PFSK-1 (cell line): ENCODE measurements around the gene TOGARAM2.

Experiments
- FOXP2 ChIP-seq: optimal IDR thresholded peaks from 2 replicates; pipeline ENCODE3; 2011; ENCODE audit warnings: borderline replicate concordance, control low read depth, inconsistent platforms; ENCODE audit not compliant: insufficient read depth; ENCODE audit errors: extremely low read length, extremely low read depth
- POLR2AphosphoS5 ChIP-seq: IDR thresholded peaks from 2 replicates; pipeline ENCODE4 v1.6.1; 2012; ENCODE audit warnings: low read depth, mild to moderate bottlenecking, control low read depth, low read length, moderate library complexity
- SIN3A ChIP-seq: IDR thresholded peaks from 2 replicates; pipeline ENCODE4 v1.6.1; 2012; ENCODE audit warnings: mild to moderate bottlenecking, low read length, moderate library complexity, borderline replicate concordance; ENCODE audit not compliant: insufficient read depth
- TAF1 ChIP-seq: IDR thresholded peaks from 2 replicates; pipeline ENCODE4 v1.6.1; 2012; ENCODE audit warnings: low read length, control low read depth, borderline replicate concordance; ENCODE audit not compliant: insufficient read depth
- TF ChIP-seq, protein P1 (sequence below), 2 experiments: IDR thresholded peaks; 2 replicates each; pipeline versions ENCODE4 v1.6.1 to v1.8.0; 2011 to 2012; ENCODE audit warnings: low read depth in 2 of 2, low read length in 2 of 2, control low read depth in 1 of 2, inconsistent platforms in 1 of 2, mild to moderate bottlenecking in 1 of 2, moderate library complexity in 1 of 2; ENCODE audit not compliant: insufficient read depth in 1 of 2

The TOGARAM2 gene

GRCh38 chr2:29070526-29070925 is 89.4 kb downstream of the TOGARAM2 start:
- TF ChIP-seq, protein P1, sequence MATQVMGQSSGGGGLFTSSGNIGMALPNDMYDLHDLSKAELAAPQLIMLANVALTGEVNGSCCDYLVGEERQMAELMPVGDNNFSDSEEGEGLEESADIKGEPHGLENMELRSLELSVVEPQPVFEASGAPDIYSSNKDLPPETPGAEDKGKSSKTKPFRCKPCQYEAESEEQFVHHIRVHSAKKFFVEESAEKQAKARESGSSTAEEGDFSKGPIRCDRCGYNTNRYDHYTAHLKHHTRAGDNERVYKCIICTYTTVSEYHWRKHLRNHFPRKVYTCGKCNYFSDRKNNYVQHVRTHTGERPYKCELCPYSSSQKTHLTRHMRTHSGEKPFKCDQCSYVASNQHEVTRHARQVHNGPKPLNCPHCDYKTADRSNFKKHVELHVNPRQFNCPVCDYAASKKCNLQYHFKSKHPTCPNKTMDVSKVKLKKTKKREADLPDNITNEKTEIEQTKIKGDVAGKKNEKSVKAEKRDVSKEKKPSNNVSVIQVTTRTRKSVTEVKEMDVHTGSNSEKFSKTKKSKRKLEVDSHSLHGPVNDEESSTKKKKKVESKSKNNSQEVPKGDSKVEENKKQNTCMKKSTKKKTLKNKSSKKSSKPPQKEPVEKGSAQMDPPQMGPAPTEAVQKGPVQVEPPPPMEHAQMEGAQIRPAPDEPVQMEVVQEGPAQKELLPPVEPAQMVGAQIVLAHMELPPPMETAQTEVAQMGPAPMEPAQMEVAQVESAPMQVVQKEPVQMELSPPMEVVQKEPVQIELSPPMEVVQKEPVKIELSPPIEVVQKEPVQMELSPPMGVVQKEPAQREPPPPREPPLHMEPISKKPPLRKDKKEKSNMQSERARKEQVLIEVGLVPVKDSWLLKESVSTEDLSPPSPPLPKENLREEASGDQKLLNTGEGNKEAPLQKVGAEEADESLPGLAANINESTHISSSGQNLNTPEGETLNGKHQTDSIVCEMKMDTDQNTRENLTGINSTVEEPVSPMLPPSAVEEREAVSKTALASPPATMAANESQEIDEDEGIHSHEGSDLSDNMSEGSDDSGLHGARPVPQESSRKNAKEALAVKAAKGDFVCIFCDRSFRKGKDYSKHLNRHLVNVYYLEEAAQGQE (IDR thresholded peaks at IDR 0.05; ENCODE audit: insufficient read depth in 1 of 2, low read depth in 2 of 2, low read length in 2 of 2): no peak
- no peak for TF ChIP-seq POLR2AphosphoS5
- no peak for TF ChIP-seq TAF1
- TF ChIP-seq SIN3A: no peak

GRCh38 chr2:29071032-29071975 is 90.2 kb downstream of the TOGARAM2 start:
- TF ChIP-seq FOXP2: no peak
- TF ChIP-seq, protein P1 (IDR thresholded peaks at IDR 0.05; ENCODE audit: insufficient read depth in 1 of 2, low read depth in 2 of 2, low read length in 2 of 2): no peak
- no peak for TF ChIP-seq SIN3A
- TF ChIP-seq POLR2AphosphoS5: no peak
- TF ChIP-seq TAF1: no peak

DNA sequence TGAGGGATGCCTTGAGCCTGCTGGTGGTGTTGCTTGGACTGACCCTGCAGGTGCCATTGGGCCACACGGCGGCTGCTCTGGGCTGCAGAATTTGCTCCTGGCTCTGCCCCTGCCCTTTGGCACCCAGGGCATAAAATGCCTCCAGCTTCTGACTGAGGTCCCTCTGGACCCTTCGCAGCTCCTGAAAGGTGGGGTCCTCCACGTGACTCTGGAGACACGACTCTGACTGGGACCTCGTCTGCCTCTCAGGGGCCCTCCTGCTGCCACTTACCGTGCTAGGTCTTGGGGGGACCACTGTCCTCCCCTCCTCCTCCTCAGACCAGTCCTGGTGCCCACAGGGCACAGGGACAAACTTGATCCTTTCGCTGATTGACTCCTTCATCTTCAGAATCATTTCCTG is 91.2 kb downstream of the TOGARAM2 start:
- TF ChIP-seq FOXP2: no peak
- TF ChIP-seq TAF1: no peak
- no peak for TF ChIP-seq POLR2AphosphoS5
- TF ChIP-seq, protein P1 (IDR thresholded peaks at IDR 0.05; ENCODE audit: insufficient read depth in 1 of 2, low read depth in 2 of 2, low read length in 2 of 2): no peak
- TF ChIP-seq SIN3A: no peak

DNA sequence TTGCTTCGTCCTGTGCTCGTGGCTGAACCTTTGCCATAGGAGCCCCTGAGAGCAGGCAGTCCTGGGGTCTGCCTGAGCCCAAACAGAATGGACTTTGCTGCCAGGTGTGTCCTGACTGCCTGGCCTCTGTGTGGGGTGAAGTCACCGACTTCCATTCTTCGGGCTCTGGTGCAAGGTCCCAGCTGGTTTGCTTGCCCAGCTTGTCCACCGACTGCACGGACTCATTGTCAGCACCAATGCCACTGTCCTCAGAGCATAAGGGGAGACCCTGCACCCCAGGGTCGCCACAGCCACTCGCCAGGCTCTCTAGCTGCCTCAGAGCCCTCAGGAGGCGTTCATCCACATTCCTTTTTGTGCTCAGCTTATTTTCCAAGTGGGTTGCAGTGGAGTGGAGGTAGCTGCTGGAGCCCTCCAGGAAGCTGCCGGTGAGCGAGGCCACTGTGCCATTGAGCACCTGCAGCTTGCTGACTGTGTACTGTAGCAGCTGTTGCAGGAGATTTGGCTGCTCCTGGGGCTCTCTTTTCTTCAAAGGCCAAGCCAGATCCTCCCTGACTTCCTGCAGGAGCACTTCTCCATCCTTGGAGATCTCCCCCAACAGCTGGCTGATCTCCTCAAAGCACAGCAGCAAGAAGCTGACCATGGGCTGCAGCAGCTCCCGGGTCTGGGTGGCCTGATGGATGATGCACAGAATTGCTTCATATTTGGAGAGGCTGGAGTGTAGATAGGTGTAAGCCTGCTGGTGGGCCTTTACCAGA is 92.0 kb downstream of the TOGARAM2 start:
- TF ChIP-seq, protein P1 (IDR thresholded peaks at IDR 0.05; ENCODE audit: insufficient read depth in 1 of 2, low read depth in 2 of 2, low read length in 2 of 2): no peak
- TF ChIP-seq TAF1: no peak
- no peak for TF ChIP-seq FOXP2
- TF ChIP-seq POLR2AphosphoS5: no peak
- TF ChIP-seq SIN3A: no peak
